Neural crest cell (in vitro differentiated cells): ENCODE measurements around the gene EVA1A. TPM values are rescaled to one million over a fixed set of nuclear protein-coding genes. Genes with fewer than 3 reads are reported as not detected.

Source experiments
- DNase-seq: peaks from one replicate; pipeline ENCODE4 v3.0.0; 2021; ENCODE audit warnings: low read depth, mixed read lengths, low spot score
- H3K27ac Mint-ChIP-seq: one replicate; pipeline ENCODE4 v1.8.0; 2021; ENCODE audit warnings: mild to moderate bottlenecking, mixed read lengths; ENCODE audit not compliant: unreplicated experiment
- H3K27me3 Mint-ChIP-seq: 2 replicates; pipeline ENCODE4 v1.8.0; 2021; ENCODE audit warnings: low read depth, mild to moderate bottlenecking, mixed read lengths
- H3K36me3 Mint-ChIP-seq: 2 replicates; pipeline ENCODE4 v1.8.0; 2021; ENCODE audit warnings: low read depth, mild to moderate bottlenecking, mixed read lengths
- H3K4me1 Mint-ChIP-seq: 2 replicates; pipeline ENCODE4 v1.8.0; 2021; ENCODE audit warnings: mixed read lengths
- H3K4me3 Mint-ChIP-seq: one replicate; pipeline ENCODE4 v1.8.0; 2021; ENCODE audit warnings: mild to moderate bottlenecking, mixed read lengths
- H3K9me3 Mint-ChIP-seq: 2 replicates; pipeline ENCODE4 v1.8.0; 2021; ENCODE audit warnings: mixed read lengths
- total RNA-seq: library from RNA; stranded (reverse); gene quantifications from 2 replicates; pipeline ENCODE4 v1.2.1, GENCODE V29; 2021
- TF ChIP-seq, protein P1 (sequence below): fragments of 200-600 bp; sonication (generic); conservative IDR thresholded peaks from 2 replicates; pipeline ENCODE4 v1.5.0; 2021; ENCODE audit warnings: antibody characterized with exemption, mild to moderate bottlenecking

The EVA1A gene
- total RNA-seq, 1 donor from 2014 or later: 3.8 TPM

DNA sequence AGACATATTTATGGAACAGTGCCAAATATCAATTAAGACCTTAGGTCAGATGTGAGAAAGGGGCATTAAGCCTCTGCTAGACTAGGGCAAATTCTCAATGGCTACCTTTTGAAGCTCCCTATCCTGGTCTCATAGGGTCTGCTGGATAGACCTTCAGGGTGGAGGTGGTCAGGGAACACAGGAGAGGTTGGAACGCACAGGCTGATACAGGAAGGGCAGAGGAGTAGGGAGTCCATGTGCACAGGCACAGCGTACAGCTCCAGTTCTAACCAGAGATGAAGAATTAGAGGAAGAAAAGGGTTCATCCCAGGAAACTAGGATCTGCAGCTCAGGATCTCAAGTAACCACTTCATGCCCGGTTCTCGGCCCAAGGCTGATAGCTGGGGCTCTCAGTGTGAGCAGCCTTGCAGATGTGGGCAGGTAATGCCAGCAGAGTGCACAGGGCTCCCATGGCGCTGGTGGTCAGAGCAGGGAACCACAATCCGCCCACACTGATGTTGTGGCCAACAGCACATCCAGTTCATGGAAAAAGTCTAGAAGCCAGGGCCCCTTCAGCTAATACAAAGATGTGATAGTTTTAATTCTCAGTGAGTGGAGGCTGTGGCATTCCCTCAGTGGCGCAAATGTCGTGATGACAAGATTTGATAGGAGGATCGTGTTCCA is 3.4 kb upstream of the EVA1A start:
- H3K4me3 Mint-ChIP-seq: no peak overlapping the region
- peaks cover under 1% of the 10 kb centered on the region for H3K9me3 Mint-ChIP-seq
- no peaks in the 10 kb centered on the region for H3K36me3 Mint-ChIP-seq
- H3K27ac Mint-ChIP-seq: no peak overlapping the region
- peaks cover 16% of the 10 kb centered on the region for H3K4me1 Mint-ChIP-seq
- DNase-seq: no peak
- peaks cover 24% of the 10 kb centered on the region for H3K27me3 Mint-ChIP-seq
- TF ChIP-seq, protein P1, sequence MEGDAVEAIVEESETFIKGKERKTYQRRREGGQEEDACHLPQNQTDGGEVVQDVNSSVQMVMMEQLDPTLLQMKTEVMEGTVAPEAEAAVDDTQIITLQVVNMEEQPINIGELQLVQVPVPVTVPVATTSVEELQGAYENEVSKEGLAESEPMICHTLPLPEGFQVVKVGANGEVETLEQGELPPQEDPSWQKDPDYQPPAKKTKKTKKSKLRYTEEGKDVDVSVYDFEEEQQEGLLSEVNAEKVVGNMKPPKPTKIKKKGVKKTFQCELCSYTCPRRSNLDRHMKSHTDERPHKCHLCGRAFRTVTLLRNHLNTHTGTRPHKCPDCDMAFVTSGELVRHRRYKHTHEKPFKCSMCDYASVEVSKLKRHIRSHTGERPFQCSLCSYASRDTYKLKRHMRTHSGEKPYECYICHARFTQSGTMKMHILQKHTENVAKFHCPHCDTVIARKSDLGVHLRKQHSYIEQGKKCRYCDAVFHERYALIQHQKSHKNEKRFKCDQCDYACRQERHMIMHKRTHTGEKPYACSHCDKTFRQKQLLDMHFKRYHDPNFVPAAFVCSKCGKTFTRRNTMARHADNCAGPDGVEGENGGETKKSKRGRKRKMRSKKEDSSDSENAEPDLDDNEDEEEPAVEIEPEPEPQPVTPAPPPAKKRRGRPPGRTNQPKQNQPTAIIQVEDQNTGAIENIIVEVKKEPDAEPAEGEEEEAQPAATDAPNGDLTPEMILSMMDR: no peak

DNA sequence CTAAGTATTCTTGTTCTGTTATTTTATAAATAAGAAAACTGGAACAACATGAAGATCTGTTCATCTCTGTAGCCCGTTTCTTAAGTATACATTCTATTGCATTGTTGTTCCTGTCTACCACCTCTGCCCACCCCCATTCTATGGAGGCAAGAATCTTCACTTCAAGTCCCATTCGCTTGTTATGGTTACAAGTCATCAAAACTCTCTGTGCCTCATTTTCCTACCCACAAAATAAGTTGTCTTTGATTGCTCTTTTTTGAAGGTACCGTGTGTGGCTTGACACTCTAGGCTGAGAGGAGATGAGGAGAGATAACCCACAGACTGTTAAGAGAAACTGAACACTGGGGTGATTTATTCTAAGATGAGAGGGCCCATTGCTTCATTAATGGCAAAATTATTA is 2.9 kb upstream of the EVA1A start:
- H3K4me3 Mint-ChIP-seq: no peak overlapping the region
- no peaks in the 10 kb centered on the region for H3K9me3 Mint-ChIP-seq
- no peak overlapping the region for H3K27ac Mint-ChIP-seq
- H3K36me3 Mint-ChIP-seq: no peaks in the 10 kb centered on the region
- peaks cover 25% of the 10 kb centered on the region for H3K27me3 Mint-ChIP-seq
- peaks cover 16% of the 10 kb centered on the region for H3K4me1 Mint-ChIP-seq
- TF ChIP-seq, protein P1: no peak
- no peak for DNase-seq

DNA sequence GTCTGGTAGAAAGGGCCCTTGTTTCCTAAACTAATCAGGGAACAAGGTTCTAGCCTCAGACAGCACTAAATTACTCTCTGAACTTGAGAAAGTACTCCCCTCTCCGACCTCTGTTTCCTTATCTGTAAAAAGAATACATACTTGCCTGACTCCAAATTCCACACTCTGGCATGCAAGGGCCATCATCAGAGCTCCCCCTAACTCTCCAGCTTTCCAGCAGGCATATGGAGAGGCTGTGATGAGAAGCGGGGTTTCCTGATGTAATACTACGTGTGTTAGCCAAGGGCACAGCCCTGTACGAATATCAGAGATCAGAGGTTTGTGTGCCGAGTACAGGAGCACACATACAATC is 1.8 kb upstream of the EVA1A start:
- DNase-seq: no peak
- no peak overlapping the region for H3K27ac Mint-ChIP-seq
- H3K36me3 Mint-ChIP-seq: no peaks in the 10 kb centered on the region
- TF ChIP-seq, protein P1: no peak
- no peaks in the 10 kb centered on the region for H3K9me3 Mint-ChIP-seq
- H3K4me1 Mint-ChIP-seq: peaks cover 16% of the 10 kb centered on the region
- H3K4me3 Mint-ChIP-seq: peak overlapping the region; percentile 40
- peaks cover 25% of the 10 kb centered on the region for H3K27me3 Mint-ChIP-seq

DNA sequence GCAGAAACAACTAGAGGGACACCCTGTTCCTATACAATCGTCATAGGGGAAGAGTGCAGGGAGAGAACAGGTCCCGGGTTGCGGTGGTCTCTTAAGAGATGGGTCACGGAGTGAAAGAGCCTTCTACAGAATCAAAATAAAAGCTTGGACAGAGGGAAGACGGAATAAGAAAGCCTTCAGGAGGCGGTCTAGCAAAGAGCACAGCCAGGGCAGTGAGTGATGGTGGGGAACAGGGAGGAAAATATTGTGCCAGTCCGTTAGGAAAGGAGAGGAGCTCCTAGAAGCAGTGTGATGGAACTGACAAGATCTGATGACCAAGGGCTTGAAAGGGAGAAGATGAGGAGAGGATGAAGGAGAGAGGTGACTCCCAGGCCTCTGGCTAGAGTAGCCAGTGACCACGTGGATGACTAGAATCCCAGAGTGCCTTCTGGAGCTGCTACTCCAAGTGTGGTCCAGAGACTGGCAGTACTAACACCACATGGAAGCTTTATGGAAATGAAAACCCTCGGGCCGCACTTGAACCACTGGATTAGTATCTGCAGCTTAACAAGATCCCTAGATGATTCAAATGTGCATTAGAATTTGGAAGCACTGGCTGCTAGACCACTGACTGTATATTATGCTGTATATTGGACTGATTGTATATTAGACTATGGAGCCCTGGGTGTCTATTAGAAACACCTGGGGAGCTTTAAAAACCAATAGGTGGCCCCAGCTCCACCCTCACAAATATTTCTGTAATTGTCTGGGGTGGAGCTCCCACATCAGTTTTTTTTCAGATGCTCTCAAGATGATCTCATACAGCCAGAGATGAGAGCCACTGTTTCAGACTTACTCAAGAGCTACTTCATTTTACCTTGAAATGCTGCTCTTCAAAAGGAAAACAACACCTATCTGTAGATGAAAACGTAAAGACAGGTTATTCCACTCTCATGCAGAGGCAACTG is 1.1 kb upstream of the EVA1A start:
- no peak for DNase-seq
- peak overlapping the region; percentile 95 for H3K4me3 Mint-ChIP-seq
- H3K9me3 Mint-ChIP-seq: no peaks in the 10 kb centered on the region
- no peaks in the 10 kb centered on the region for H3K36me3 Mint-ChIP-seq
- TF ChIP-seq, protein P1: no peak
- peaks cover 25% of the 10 kb centered on the region for H3K27me3 Mint-ChIP-seq
- H3K4me1 Mint-ChIP-seq: peaks cover 16% of the 10 kb centered on the region
- no peak overlapping the region for H3K27ac Mint-ChIP-seq

DNA sequence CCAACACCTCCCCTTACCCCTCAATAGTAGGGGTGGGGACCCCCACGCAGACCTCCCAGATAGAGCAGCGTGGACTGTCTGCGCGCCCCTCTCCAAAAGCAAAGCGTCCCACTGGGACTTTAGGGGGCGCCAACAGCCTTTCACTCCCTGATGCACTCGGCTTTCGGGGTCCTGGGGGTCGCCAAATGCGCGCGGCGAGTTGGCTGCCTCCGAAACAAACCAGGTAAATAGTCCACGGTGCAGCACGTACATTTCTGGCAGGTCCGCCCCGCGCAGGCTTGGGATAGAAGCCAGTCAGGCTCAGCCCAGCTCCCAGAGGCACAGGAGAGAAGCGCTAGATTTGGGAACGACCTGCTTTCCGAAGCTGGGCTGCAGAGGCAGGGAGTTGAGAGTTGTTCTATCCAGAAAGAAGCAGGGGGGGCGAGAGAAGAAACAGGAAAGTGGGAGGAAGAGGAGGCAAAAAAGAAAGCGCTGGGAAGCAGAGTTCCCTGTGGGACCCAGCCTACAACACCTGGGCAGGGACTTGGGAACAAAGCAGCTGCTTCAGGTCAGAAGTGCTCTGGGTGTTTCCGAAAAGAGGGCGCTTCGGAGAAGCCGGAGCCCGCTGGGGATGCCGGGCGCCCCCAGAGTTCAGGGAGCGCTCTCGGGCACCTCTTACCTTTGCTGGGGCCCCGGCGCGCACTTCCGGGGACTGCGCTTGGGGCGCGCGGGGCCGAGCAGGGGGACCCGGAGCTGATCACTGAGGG is 544 bp downstream of the EVA1A start:
- Mint-ChIP-seq H3K36me3 (no peaks in the 10 kb centered on the region), H3K27ac (peak overlapping the region; percentile 86), H3K4me1 (peaks cover 24% of the 10 kb centered on the region), H3K9me3 (no peaks in the 10 kb centered on the region), H3K27me3 (peaks cover 25% of the 10 kb centered on the region), H3K4me3 (peak overlapping the region; percentile 96)
- TF ChIP-seq, protein P1: peak; percentile 41
- peak; percentile 26 for DNase-seq
